ENCODE results near the gene NCAN. TPM values are rescaled to one million over a fixed set of nuclear protein-coding genes. Genes with fewer than 3 reads are reported as not detected.

Gene NCAN
- total and polyA plus RNA-seq, 2 of the 13 experiments (the other 11 are each of a cell fraction or from before 2014, with no cell fraction given) = not detected

- TF ChIP-seq ZNF280B (CRISPR knock-in tag; IDR thresholded peaks at IDR 0.05; ENCODE audit: borderline replicate concordance) (peak; percentile 58; the same call in 1 of the 2 replicates), ZNF75D (CRISPR knock-in tag; IDR thresholded peaks at IDR 0.05; ENCODE audit: borderline replicate concordance) (no peak), SIN3A (IDR thresholded peaks at IDR 0.05; ENCODE audit: borderline replicate concordance, low read depth, low read length) (peak; percentile 43; the same call in 1 of the 2 replicates), ZNF12 (CRISPR knock-in tag; IDR thresholded peaks at IDR 0.05) (peak; percentile 70; the same call in 1 of the 2 replicates), MTF1 (CRISPR knock-in tag; IDR thresholded peaks at IDR 0.05) (peak; percentile 61; the same call in 1 of the 2 replicates), CENPX (CRISPR knock-in tag; IDR thresholded peaks at IDR 0.05) (no peak), ZNF607 (CRISPR knock-in tag; IDR thresholded peaks at IDR 0.05; ENCODE audit: borderline replicate concordance) (peak; percentile 77; the same call in 1 of the 2 replicates), PBX2 (CRISPR knock-in tag; IDR thresholded peaks at IDR 0.05) (no peak), TCF12 (IDR thresholded peaks at IDR 0.05) (no peak), TCF12 (CRISPR knock-in tag; IDR thresholded peaks at IDR 0.05) (no peak), AHDC1 (CRISPR knock-in tag; IDR thresholded peaks at IDR 0.05; ENCODE audit: borderline replicate concordance) (no peak), ZNF441 (CRISPR knock-in tag; IDR thresholded peaks at IDR 0.05; ENCODE audit: borderline replicate concordance) (peak; percentile 67; the same call in 1 of the 2 replicates), NCOA2 (CRISPR knock-in tag; IDR thresholded peaks at IDR 0.05) (peak; percentile 39; the same call in 1 of the 2 replicates), ZNF3 (CRISPR knock-in tag; IDR thresholded peaks at IDR 0.05) (0 out of 2 replicates have a peak, but pooled peaks have one; percentile 26), THRA (CRISPR knock-in tag; IDR thresholded peaks at IDR 0.05; ENCODE audit: borderline replicate concordance) (peak; percentile 74), LRRFIP1 (CRISPR knock-in tag; conservative IDR thresholded peaks at IDR 0.05) (peak; percentile 82; the same call in 1 of the 2 replicates), MAX (IDR thresholded peaks at IDR 0.05) (no peak), SALL2 (CRISPR knock-in tag; IDR thresholded peaks at IDR 0.05) (peak; percentile 70; the same call in 1 of the 2 replicates)
Observed at GRCh38 chr19:19214892-19215291, 3.1 kb downstream of the NCAN start (continued).

Data from HepG2 (cell line).